ENCODE measurements around the gene CNOT1. TPM values are rescaled to one million over a fixed set of nuclear protein-coding genes. Genes with fewer than 3 reads are reported as not detected.

The CNOT1 gene
- total RNA-seq, 1 donor from 2014 or later = 157 TPM

DNA sequence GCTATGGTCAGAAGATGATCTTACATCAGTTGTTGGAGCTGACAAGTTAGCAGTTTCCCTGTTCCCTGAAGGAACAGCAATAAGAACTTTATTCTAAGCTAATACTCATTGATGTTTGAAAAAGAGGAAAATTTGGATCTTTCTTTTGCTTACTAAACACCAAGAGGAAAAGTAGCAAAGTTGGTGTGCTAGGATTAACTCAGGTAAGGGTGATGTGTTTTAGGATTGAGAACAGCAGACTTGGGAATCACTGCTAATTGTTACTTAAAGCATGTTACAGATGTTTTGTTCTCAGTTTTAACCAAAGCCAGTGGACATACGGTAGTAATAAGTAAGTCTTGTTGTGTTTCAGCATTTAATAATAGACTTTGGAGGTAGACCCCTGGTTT is 110.7 kb downstream of the CNOT1 start:
- DNase-seq (ENCODE audit: low read depth, low spot score) = no peak

- DNase-seq (ENCODE audit: low read depth, low spot score) = no peak
Observed at GRCh38 chr16:58518083-58518979, 111.3 kb downstream of the CNOT1 start.

- DNase-seq (ENCODE audit: low read depth, low spot score) = no peak
Observed at GRCh38 chr16:58516768-58517107, 112.9 kb downstream of the CNOT1 start.

GRCh38 chr16:58515871-58516767 is 113.5 kb downstream of the CNOT1 start:
- no peak for DNase-seq (ENCODE audit: low read depth, low spot score)

- peak; percentile 65 for DNase-seq (ENCODE audit: low read depth, low spot score)
Observed at GRCh38 chr16:58515125-58515870, 114.3 kb downstream of the CNOT1 start, which contains the start of gene SETD6. Gene SETD6 (plus strand): TSS chr16:58515517. CDS start chr16:58515538, 21 bp downstream.

GRCh38 chr16:58513874-58514273 is 115.8 kb downstream of the CNOT1 start:
- no peak for DNase-seq (ENCODE audit: low read depth, low spot score)

DNA sequence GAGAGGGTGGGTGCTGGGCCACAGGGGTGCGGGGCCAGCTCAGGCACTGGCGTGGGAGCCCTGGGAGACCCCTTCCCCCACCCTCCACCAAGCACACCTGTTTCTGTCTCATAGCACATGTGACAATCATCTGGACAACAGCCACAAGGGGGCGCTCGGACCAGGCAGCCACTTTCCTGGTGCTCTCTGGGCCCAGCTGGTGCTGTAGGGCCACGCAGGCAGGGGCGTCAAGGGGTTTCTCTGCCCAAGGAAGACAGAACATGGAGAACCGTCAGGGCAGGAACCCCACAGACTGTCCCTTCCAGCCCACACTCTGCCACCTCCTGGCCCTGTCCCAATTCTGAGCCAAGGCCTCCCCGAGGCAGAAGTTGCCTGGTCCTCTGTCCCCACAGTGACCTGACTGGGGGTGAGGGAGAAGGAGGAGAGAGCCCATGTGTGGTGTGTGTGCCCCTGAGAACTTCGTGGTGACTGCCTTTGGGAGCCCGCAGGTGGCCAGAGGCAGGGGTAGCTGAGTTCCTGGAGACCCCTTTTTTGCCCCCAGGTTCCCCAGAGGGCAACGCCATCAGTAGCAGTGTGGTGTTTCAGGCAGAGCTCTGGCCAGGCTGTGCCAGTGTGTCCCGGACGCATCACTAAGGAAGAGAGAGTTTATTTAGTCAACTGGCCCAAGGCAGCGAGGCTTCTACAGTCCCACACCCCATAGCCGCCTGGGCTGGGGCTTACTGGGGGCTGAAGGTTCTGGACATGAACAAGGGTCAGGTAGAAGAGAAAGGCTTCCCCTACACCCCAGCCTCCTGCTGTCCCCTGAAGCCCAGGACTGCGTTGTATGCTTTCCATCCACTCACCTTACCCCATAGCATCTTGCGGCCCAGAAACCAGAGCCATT is 117.5 kb downstream of the CNOT1 start:
- DNase-seq (ENCODE audit: low read depth, low spot score) = no peak

- DNase-seq (ENCODE audit: low read depth, low spot score) = no peak
Observed at GRCh38 chr16:58510776-58511628, 118.6 kb downstream of the CNOT1 start.

DNA sequence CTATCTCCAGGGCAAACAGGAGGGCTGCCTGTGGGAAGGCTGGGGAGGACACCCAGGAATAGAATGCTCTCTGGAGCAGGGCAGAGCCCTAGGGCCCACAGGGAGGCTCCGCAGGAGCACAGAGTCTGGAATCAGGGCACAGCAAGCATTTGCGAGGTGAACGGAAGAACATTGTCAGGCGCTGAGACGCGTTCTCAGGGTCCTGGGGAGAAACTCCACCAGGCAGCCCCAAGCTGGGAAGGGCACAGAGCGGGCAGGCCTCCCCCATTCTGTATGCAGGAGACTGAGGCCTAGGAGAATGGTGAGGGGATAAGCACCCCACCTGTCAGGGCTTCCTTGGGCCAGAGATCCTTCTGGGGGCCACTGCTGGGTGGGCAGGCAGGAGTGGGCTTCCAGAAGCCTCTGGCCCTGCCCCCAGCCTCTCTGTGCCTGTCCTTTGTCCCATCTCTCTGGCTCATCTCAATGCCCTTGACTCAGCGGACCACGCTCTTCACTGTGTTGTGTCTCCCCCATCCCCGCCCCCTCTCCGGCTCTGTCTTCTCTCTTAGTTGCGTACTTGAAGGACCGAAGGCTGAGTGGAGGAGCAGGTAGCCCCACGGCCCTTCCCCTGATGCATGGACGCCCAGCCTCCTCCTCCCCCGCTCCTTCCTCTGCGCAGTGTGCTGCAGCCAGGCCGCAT is 119.4 kb downstream of the CNOT1 start:
- DNase-seq (ENCODE audit: low read depth, low spot score) = no peak

DNA sequence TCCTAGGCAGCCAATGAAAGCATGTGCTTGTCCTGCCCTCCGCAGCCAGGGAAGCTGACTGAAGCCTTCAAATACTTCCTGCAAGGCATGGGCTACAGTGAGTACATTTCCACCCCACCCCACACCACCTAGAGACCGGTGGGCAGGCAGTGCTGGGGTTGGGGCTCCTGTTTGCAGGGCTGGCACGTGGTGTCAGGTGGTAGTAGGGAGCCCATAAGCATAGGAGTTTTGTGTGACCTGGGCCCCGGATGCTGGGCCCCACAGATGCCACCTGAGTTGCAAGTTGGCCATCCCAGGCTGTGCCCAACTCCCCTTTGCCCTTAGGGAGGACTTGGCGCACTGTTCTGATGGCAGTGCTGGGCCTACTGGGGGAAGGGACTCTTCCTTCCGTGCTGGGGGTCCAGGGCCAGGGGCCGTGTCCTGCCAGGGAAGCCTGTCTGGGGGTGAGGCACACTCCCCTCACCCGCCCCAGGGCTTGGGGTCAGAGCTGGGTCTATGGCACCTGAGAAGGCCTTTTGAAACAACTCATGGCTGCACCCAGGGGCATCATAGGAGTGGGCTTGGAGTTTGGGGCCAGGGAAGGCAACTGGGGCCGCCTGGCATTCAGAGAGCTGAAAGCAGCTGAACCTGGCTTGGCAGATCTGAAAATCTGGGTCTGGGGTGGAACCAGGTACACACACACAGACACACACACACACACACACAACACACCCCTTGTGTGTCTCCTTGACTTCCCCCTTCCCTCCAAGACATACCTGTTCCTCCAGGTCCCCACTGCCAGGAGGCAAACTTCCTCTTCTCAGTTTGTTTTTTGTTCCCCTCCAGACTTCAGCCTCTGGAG is 120.2 kb downstream of the CNOT1 start:
- DNase-seq (ENCODE audit: low read depth, low spot score) = no peak

DNA sequence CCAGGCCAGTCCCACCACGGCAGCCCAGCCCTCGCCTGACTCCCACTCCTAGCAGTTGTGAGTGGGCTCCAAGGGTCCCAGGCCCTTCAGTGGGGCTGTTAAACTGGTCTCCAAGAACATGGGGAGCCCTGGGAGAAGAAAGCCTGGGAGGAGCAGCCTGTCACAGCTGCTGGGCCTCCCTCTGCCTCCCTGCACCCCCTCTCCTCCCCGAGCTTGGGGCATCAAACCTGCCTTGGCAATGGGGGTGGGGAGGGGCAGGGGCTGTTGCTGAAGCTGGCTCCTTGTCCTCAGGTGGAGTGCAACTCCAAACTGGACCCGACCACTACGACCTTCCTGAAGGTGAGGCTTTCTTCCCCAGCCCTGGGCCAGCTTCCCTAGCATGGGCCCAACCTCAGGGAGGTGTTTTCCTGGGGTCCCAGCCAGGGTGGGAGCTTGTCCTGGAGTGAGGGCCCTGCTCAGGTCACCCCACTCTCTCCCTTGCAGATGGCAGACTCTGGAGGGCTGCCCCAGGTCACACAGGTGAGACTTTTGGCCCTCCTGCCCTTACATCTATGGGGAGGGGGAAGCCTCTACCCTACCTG is 120.9 kb downstream of the CNOT1 start:
- no peak for DNase-seq (ENCODE audit: low read depth, low spot score)

DNA sequence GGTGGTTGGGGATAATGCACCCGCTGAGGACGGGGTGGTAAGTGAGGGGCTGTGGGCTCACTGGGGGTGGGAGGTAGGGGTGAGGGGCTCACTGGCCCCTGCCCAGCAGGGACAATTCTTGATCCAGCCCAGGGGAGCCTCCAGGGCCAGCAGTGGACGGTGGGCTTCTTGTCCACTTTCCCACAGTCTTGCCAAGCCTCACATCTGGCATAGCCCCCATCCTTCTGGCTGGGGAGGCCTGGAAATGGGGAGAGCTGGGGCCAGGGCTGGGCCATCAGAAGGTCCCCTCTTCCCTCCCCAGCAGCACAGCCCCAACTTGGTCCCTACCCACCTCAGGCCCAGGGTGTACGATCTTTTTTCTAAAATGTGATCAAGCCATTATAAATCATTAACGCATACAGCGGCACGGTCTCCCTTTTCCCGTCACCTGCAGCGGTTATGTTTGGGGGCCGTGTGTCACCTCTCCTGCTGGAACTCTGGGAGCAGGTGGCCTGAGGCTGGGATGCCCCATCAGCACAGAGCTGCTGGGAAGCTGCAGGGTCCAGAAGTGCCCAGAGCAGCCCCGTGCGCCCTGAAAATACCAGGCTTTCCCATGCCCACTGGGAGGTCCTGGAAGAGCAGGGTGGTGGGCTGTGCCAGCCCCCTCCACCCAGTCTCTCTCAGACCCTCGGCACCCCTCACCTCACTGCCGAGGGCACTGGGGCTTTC is 121.5 kb downstream of the CNOT1 start:
- no peak for DNase-seq (ENCODE audit: low read depth, low spot score)

- DNase-seq (ENCODE audit: low read depth, low spot score) = no peak
Observed at GRCh38 chr16:58507195-58507962, 122.2 kb downstream of the CNOT1 start.

- no peak for DNase-seq (ENCODE audit: low read depth, low spot score)
Observed at GRCh38 chr16:58506241-58507194, 123.1 kb downstream of the CNOT1 start.
